Colonic mucosa (tissue), 4 donors: Measurements from ENCODE around the gene DKK2. TPM values are rescaled to one million over a fixed set of nuclear protein-coding genes. Genes with fewer than 3 reads are reported as not detected.
A peak's percentile ranks its signal among the peaks of the same experiment; 100 is the strongest.

ENCODE experiments used
- DNase-seq: peaks from one replicate; pipeline ENCODE4 v3.0.0-alpha.2; 2020
- H3K27ac ChIP-seq: fragments of 200-600 bp; one replicate; pipeline ENCODE4 v1.8.0; 2021
- H3K27me3 ChIP-seq: fragments of 200-600 bp; one replicate; pipeline ENCODE4 v1.8.0; 2021
- H3K36me3 ChIP-seq: fragments of 200-600 bp; one replicate; pipeline ENCODE4 v1.8.0; 2021
- H3K4me1 ChIP-seq: fragments of 200-600 bp; one replicate; pipeline ENCODE4 v1.8.0; 2021; ENCODE audit warnings: mild to moderate bottlenecking
- H3K4me3 ChIP-seq: fragments of 200-600 bp; one replicate; pipeline ENCODE4 v1.8.0; 2021
- H3K9ac ChIP-seq, 2 donors: one replicate each; pipeline ENCODE4 v1.7.0; 2013; ENCODE audit warnings: control low read depth in 2 of 2, low read depth in 2 of 2, low read length in 2 of 2
- H3K9me3 ChIP-seq: fragments of 200-600 bp; one replicate; pipeline ENCODE4 v1.8.0; 2021
- intact Hi-C: fragments of 100-400 bp; cut with DNase I; formaldehyde crosslinking; loops from one replicate; pipeline ENCODE4 v1.14.1; 2022
- total RNA-seq, 2 donors: library from RNA; stranded (reverse); fragmentation: NEBNext Ultra II Directional in 1 of 2; extraction: Animal tissue kit (Norgen Biotek cat#: 25700) in 1 of 2; gene quantifications; one replicate each; pipeline ENCODE4 v1.2.1, GENCODE V29; 2021
- TF ChIP-seq, protein P1 (sequence below): fragments of 200-600 bp; IDR thresholded peaks from one replicate; pipeline ENCODE4 v1.8.0; 2022; ENCODE audit warnings: antibody characterized with exemption, mild to moderate bottlenecking
- donor health status: healthy.
- donor health status: DM: no; HTN: no; CAD: no.
- donor health status: DM: no; HTN: no; CAD: no.

DKK2 gene
- total RNA-seq, 2 donors from 2014 or later: 0.56 TPM; not detected in 1

- Histone ChIP-seq H3K27me3 (no peaks in the 10 kb centered on the region), H3K27ac (no peak overlapping the region), H3K4me3 (no peak overlapping the region), H3K36me3 (no peaks in the 10 kb centered on the region), H3K4me1 (no peaks in the 10 kb centered on the region), H3K9me3 (no peaks in the 10 kb centered on the region), H3K9ac (no peak overlapping the region)
- intact Hi-C loops: loop anchor here (10.0 kb wide), 1 partner anchor 134 kb away; no protein-coding TSS in a partner anchor
- TF ChIP-seq, protein P1, sequence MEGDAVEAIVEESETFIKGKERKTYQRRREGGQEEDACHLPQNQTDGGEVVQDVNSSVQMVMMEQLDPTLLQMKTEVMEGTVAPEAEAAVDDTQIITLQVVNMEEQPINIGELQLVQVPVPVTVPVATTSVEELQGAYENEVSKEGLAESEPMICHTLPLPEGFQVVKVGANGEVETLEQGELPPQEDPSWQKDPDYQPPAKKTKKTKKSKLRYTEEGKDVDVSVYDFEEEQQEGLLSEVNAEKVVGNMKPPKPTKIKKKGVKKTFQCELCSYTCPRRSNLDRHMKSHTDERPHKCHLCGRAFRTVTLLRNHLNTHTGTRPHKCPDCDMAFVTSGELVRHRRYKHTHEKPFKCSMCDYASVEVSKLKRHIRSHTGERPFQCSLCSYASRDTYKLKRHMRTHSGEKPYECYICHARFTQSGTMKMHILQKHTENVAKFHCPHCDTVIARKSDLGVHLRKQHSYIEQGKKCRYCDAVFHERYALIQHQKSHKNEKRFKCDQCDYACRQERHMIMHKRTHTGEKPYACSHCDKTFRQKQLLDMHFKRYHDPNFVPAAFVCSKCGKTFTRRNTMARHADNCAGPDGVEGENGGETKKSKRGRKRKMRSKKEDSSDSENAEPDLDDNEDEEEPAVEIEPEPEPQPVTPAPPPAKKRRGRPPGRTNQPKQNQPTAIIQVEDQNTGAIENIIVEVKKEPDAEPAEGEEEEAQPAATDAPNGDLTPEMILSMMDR: peak; percentile 42
- no peak for DNase-seq
Observed at GRCh38 chr4:107050525-107051135, 14.5 kb upstream of the DKK2 start.

DNA sequence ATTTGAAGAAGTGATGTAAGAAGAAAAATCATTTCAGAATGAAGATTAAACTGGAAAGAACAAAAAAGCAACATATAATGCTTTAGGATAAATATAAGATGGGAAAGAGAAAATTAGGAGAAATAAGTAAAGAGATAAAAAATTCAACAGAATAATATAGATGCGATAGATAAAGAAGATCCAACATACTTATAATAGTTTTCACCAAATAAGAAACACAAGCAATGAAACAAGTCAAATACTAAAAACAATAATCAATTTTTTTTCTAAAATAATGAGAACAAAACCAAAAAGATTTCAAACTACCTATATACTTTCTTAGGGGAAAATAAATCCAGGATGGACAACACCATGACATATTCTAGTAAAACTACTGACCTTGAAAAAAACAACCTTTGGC is 10.1 kb upstream of the DKK2 start:
- no peaks in the 10 kb centered on the region for H3K36me3 ChIP-seq
- no peaks in the 10 kb centered on the region for H3K9me3 ChIP-seq
- no peaks in the 10 kb centered on the region for H3K27me3 ChIP-seq
- no peak overlapping the region for H3K27ac ChIP-seq
- H3K4me3 ChIP-seq: no peak overlapping the region
- TF ChIP-seq, protein P1: no peak
- intact Hi-C loops: loop anchor here (5.0 to 10.0 kb wide), 2 partner anchors 471 to 689 kb away; no protein-coding TSS in a partner anchor
- no peaks in the 10 kb centered on the region for H3K4me1 ChIP-seq
- no peak for DNase-seq
- no peak overlapping the region for H3K9ac ChIP-seq

DNA sequence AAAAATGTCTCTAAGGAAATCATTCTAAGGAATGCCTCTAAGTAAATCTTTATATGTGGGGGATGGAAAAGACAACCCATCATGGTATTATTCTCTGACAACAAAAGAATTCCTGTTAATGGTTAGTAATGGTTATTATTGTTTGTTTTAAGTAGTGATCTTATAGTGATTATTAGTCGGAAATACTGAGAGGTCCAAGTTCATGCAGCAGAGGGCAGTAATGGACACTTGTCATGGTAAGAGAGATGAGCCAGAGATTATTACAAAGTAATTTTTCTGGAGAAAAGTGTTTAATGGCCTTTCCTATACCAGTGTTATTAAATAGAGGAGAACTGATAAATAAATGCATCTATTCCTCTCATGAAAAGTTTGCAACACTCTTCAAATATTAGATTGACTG is 8.1 kb upstream of the DKK2 start:
- TF ChIP-seq, protein P1: no peak
- no peak for DNase-seq
- intact Hi-C loops: loop anchor here (10.0 kb wide), 1 partner anchor 691 kb away; no protein-coding TSS in a partner anchor
- H3K27me3 ChIP-seq: no peaks in the 10 kb centered on the region
- H3K36me3 ChIP-seq: no peaks in the 10 kb centered on the region
- H3K27ac ChIP-seq: no peak overlapping the region
- no peaks in the 10 kb centered on the region for H3K4me1 ChIP-seq
- no peaks in the 10 kb centered on the region for H3K9me3 ChIP-seq
- H3K4me3 ChIP-seq: no peak overlapping the region
- H3K9ac ChIP-seq: no peak overlapping the region

GRCh38 chr4:107037199-107037584 is 1.1 kb upstream of the DKK2 start:
- intact Hi-C loops: no loop called here
- H3K27me3 ChIP-seq: peaks cover 32% of the 10 kb centered on the region
- TF ChIP-seq, protein P1: no peak
- H3K4me3 ChIP-seq: no peak overlapping the region
- no peaks in the 10 kb centered on the region for H3K4me1 ChIP-seq
- peak; percentile 38 for DNase-seq
- no peaks in the 10 kb centered on the region for H3K36me3 ChIP-seq
- H3K9ac ChIP-seq: no peak overlapping the region
- no peak overlapping the region for H3K27ac ChIP-seq
- no peaks in the 10 kb centered on the region for H3K9me3 ChIP-seq

- no peak for DNase-seq
- peak overlapping the region; percentile 17 for H3K4me3 ChIP-seq
- intact Hi-C loops: no loop called here
- H3K27me3 ChIP-seq: peaks cover 32% of the 10 kb centered on the region
- H3K27ac ChIP-seq: no peak overlapping the region
- no peak overlapping the region for H3K9ac ChIP-seq
- H3K4me1 ChIP-seq: no peaks in the 10 kb centered on the region
- no peaks in the 10 kb centered on the region for H3K9me3 ChIP-seq
- no peaks in the 10 kb centered on the region for H3K36me3 ChIP-seq
- TF ChIP-seq, protein P1: no peak
Observed at GRCh38 chr4:107036584-107037198, 578 bp upstream of the DKK2 start.
